Stimulated activated naive CD4-positive, alpha-beta T cell treated with Interleukin-2 at 50 U/mL for 16 hours (primary cell): ENCODE measurements around the gene TBPL2.
"Not testable (repeated sequence)": the region's sequence is repeated elsewhere in the genome, so short reads cannot be mapped to it uniquely, and the experiment has no call there.

ENCODE experiments used
- DNase-seq: peaks from one replicate; lab custom pipeline; 2025; lab: John Stamatoyannopoulos, UW

TBPL2 gene

DNA sequence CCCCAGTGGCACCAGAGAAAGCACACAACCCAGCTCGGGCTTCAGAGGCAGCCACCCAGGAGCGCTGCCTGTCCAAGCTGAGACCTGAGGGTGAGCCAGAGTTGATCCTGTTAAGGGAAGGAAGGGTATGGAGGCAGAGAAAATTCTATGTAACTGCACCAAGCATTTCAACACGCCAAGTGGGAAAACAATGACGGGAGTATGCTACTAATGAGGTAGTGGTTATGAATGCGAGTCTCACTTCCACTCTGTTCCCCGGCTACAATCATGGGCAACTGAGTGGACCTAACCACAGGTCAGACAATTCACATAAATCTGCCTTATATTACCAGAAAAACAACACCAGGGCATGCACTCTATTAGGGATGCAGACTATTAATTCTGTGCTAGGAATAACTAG lies 38.7 kb downstream of the TBPL2 start:
- DNase-seq = no peak

DNA sequence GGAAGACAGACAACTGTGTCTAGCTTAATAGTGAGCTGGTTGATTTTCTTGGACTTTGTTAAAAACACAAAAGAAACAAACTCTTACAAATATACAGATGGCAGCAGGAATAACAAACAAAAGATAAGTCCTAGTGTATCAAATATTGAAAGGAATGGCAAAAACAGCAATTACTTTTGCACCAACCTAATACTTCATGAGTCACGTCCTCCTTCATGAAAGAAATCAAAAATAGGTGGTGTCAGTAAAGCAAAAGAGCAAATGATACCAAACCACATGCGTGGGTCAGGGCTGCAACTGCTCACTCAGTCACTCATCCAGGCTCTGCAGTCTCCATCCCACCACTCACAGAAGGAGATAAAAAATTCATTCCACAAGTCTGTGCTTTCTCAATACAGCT lies 40.6 kb downstream of the TBPL2 start:
- peak; percentile 7 for DNase-seq

DNA sequence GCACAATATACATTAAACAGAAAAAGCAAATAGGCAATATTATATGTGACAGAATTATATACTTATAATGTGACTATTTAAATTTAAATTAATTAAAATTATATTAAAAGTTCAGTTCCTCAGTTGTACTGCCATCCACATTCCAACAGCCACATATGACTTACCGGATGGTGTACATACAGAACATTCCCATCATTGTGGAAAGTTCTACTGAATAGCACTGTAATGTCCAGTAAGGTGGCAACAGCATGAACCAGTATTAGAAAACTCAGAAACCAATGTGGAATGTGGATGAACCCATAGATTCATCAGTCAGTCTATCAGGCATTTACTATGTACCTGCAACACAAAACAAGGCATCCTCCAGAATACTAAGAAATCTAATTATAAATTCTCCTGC lies 41.2 kb downstream of the TBPL2 start:
- no peak for DNase-seq

- DNase-seq = no peak
Observed at GRCh38 chr14:55398679-55399078, 41.7 kb downstream of the TBPL2 start.

GRCh38 chr14:55389330-55389729 lies 51.1 kb downstream of the TBPL2 start:
- DNase-seq = no peak

- no peak for DNase-seq
Observed at GRCh38 chr14:55388160-55388559, 52.3 kb downstream of the TBPL2 start.

DNA sequence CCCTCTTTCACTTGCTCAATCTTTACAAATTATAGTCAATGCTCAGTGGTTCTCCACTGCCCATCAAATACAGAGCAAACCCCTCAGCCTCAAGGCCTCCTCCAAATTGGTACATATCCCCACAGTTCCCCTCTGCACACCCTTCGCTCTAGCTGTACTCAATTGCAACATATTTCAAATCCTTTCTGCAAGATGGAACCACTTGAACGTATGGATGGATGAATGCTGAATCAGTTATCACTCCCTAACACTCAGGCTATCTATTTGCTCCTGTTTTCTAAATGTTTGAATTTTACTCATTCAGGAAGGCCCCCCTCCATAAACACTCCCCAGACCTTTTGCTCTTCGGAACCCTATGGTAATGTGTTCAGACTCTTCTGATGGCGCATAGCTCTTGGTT lies 53.3 kb downstream of the TBPL2 start:
- DNase-seq = no peak

DNA sequence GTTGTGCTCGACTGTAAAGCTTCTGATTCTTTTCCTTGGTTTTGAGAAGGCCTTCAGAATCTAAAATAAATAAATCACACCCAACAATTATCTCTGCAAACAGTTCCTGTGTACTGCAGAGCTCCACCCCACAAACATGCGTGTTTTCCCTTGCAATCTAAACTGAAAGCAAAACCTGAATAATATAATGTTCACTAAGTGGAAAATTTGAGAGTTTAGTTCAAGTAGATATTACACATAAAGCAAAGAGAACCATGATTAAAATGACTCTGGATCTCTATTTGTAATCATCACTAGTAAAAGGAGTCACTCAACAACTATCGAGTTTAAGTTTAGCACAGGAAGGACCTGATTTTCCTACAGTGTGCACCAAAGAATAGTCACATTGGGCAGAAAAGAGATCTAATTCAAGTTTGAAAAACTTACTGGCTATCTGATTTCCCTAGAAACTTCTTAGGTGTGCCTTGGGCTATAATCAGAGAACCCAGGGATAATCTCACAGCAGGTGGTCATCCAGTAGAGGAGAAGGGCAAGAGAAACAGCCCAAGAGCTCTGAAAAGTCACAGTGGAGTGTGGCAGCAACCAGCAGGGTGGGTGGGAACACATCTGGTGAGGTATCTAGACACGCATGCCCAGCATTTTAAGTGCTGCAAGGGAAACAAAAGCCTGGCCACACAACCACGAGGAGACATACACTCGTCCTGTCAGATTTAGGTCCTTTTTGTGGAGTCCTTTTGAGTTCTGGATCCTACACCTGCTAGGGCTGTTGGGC lies 54.2 kb downstream of the TBPL2 start:
- DNase-seq = no peak

- no peak for DNase-seq
Observed at GRCh38 chr14:55384536-55384935, 55.9 kb downstream of the TBPL2 start.

GRCh38 chr14:55383541-55384140 lies 56.8 kb downstream of the TBPL2 start:
- DNase-seq = no peak

GRCh38 chr14:55383056-55383466 lies 57.4 kb downstream of the TBPL2 start:
- DNase-seq = not testable (repeated sequence)

DNA sequence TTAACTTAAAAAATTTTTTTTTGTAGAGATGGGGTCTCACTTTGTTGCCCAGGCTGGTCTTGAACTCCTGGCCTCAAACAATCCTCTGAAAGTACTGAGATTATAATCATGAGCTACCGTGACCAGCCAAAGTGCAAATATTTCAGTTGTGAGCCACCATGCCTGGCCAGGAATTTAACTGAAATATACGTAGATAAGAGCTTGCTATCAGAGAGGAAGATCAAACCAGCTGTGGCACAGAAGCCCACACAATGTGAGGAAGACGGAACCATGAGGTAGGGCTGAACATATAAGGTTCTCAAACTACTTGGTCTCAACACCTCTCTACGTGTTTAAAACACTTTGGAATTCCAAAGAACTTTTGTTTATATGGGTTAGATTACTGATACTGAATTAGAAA lies 57.9 kb downstream of the TBPL2 start:
- no peak for DNase-seq

GRCh38 chr14:55381561-55381960 lies 58.9 kb downstream of the TBPL2 start:
- DNase-seq = no peak

GRCh38 chr14:55381040-55381439 lies 59.4 kb downstream of the TBPL2 start:
- no peak for DNase-seq

DNA sequence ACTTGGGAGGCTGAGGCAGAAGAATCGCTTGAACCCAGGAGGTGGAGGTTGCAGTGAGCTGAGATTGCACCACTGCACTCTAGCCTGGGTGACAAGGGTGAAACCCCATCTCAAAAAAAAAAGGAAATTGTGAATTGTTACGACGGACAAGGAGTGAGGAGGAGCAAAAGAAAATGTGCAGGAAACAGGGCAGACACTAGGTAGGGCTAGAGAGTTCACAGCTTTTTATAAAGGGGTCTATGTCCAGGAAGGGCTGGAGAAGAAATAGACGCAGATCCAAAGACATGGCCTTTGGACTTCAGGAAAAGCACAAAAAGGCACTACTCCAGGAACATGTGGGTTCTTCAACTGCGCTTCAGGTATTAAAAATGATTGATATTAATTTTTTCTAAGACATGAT lies 63.2 kb downstream of the TBPL2 start:
- no peak for DNase-seq

GRCh38 chr14:55374771-55375170 lies 65.6 kb downstream of the TBPL2 start:
- no peak for DNase-seq

DNA sequence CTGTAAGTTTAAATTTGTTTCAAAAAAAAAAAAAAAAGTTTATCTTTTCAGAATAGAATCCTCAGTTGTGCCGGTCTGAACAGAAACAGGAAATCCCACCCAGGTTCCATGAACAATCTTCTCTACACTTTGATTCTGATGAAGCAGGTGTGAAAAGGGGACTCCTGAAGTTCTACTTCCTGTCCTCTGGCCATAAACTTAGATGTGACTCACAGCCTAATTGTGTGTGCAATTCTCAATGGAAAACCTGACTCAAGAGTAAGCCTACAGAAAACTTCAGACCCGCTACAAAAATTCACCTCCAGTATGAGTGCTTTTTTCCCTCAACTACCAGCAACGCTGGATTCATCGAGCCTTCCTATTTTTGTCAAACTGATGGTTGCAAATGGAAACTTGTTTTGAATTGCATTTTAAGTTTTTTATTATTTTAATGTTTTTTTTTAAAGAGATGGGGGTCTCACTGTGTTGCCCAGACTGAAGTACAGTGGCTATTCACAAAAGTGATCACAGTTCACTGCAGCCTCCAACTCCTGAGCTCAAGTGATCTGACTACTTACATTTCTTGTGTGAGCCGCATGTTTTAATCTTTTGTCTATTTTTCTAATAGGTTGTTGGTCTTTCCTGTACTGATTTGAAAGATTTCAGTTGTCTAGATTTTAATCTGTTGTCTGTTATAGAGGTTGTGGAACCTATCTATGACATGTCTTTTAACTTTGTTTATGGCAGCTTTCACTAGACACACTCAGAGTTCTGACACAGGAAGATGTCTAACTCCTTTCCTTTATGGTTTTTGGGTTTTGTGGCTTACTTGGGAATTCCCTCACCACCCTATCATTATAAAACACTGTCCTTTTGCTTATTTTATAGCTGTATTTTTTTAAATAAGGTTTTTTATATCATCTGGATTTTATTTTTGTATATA lies 66.4 kb downstream of the TBPL2 start:
- DNase-seq = peak; percentile 19

GRCh38 chr14:55372825-55373224 lies 67.6 kb downstream of the TBPL2 start:
- DNase-seq = no peak

- no peak for DNase-seq
Observed at GRCh38 chr14:55372423-55372822, 68.0 kb downstream of the TBPL2 start.

- DNase-seq = no peak
Observed at GRCh38 chr14:55370883-55371455, 69.4 kb downstream of the TBPL2 start.

DNA sequence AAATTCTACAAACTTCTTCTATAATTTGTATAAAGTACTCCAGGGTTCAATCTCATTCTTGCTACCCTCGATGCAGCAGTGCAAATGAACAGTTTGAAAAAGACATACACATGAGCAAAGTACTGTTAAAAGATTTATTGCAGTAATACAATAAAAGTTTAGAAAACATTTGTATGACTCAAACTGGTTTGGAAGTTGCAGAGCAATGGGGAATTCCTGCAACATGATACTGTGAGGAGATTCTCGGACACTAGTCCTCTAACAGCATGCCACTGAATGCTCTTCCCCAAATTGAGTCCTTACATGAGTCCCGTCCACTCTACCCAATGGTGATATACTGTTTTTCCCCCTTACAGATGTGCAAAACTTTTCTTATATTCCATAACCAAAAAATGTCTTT lies 74.1 kb downstream of the TBPL2 start:
- DNase-seq = no peak
